CD4-positive, CD25-positive, alpha-beta regulatory T cell (primary cell): ENCODE measurements around the gene CCSER2. TPM values are rescaled to one million over a fixed set of nuclear protein-coding genes. Genes with fewer than 3 reads are reported as not detected.

Source experiments
- ATAC-seq, 2 donors: fragments of 150-1000 bp; cut with Tn5 transposase; one replicate each; pipeline ENCODE4 v1.10.0; 2021; ENCODE audit warnings: low read depth in 2 of 2, moderate number of reproducible peaks in 2 of 2, moderate library complexity in 1 of 2
- DNase-seq, 3 donors: peaks; one replicate each; pipeline versions ENCODE4 v3.0.0 to v3.0.0-alpha.2; 2012 to 2022; ENCODE audit warnings: mixed read lengths in 1 of 3
- H3K27ac ChIP-seq: one replicate; pipeline ENCODE4 v1.7.0; 2013; ENCODE audit warnings: mild to moderate bottlenecking, low read length; ENCODE audit not compliant: insufficient read depth, poor library complexity, severe bottlenecking
- H3K27me3 ChIP-seq: one replicate; pipeline ENCODE4 v1.7.0; 2013; ENCODE audit warnings: low read length; ENCODE audit not compliant: control insufficient read depth, insufficient read depth
- H3K36me3 ChIP-seq: one replicate; pipeline ENCODE4 v1.7.0; 2013; ENCODE audit warnings: mild to moderate bottlenecking, low read length, moderate library complexity; ENCODE audit not compliant: control insufficient read depth, insufficient read depth
- H3K4me1 ChIP-seq: 2 replicates; pipeline ENCODE4 v1.7.0; 2013; ENCODE audit warnings: mild to moderate bottlenecking, low read length; ENCODE audit not compliant: insufficient read depth, control insufficient read depth, poor library complexity, severe bottlenecking
- H3K4me3 ChIP-seq: one replicate; pipeline ENCODE4 v1.7.0; 2013; ENCODE audit warnings: low read depth, mild to moderate bottlenecking, low read length, moderate library complexity
- H3K9me3 ChIP-seq, 2 experiments: 1 replicate in 1 of 2; 2 replicates in 1 of 2; pipeline ENCODE4 v1.7.0; 2013; ENCODE audit warnings: low read length in 2 of 2, mild to moderate bottlenecking in 1 of 2, moderate library complexity in 1 of 2; ENCODE audit not compliant: control insufficient read depth in 2 of 2
- H3K27ac Mint-ChIP-seq, 3 donors: one replicate each; pipeline ENCODE4 v1.8.0; 2020 to 2022; ENCODE audit warnings: mild to moderate bottlenecking in 3 of 3, mixed read lengths in 3 of 3, moderate library complexity in 2 of 3
- H3K27me3 Mint-ChIP-seq: one replicate; pipeline ENCODE4 v1.8.0; 2022; ENCODE audit warnings: mild to moderate bottlenecking, mixed read lengths
- H3K36me3 Mint-ChIP-seq: one replicate; pipeline ENCODE4 v1.8.0; 2020; ENCODE audit warnings: mixed read lengths
- H3K4me1 Mint-ChIP-seq, 4 donors: one replicate each; pipeline ENCODE4 v1.8.0; 2020 to 2022; ENCODE audit warnings: mixed read lengths in 4 of 4, mild to moderate bottlenecking in 1 of 4
- H3K4me3 Mint-ChIP-seq, 4 donors: one replicate each; pipeline ENCODE4 v1.8.0; 2020 to 2022; ENCODE audit warnings: mild to moderate bottlenecking in 4 of 4, mixed read lengths in 4 of 4, moderate library complexity in 3 of 4
- H3K9me3 Mint-ChIP-seq, 7 donors: one replicate each; pipeline ENCODE4 v1.8.0; 2020 to 2022; ENCODE audit warnings: mixed read lengths in 7 of 7, mild to moderate bottlenecking in 3 of 7, moderate library complexity in 2 of 7
- polyA plus RNA-seq, 4 donors: library from polyadenylated mRNA; unstranded; fragments of 300-500 nt; fragmentation: Illumina TruSeq; gene quantifications; one replicate each; pipeline ENCODE4 v1.2.3, GENCODE V29; 2021
- total RNA-seq: library from RNA; stranded (reverse); gene quantifications from one replicate; pipeline ENCODE4 v1.2.3, GENCODE V29; 2022

Gene CCSER2
- total and polyA plus RNA-seq, 5 donors from 2014 or later: 45.7 to 110 (median 73.8) TPM

DNA sequence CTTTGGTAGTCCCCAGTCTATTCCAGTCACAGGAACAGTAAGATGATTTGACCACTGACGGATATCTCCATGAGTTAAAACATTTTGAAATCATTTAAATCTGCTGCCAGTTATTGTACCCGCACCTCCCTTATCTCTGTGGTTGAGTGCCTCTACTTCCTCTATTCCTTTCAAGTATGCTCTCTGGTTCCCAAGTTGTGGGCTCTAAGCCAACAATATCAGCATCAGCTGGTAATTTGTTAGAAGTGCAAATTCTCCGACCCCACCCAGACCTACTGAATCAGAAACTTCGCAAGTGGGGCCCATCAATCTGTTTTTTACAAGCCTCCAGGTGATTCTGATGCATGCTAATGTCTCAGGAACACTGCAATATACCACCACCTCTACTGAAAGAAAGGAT, 235.5 kb downstream of the CCSER2 start:
- H3K36me3 Mint-ChIP-seq: no peaks in the 10 kb centered on the region
- Histone ChIP-seq H3K27ac (no peak overlapping the region), H3K4me3 (no peak overlapping the region), H3K36me3 (no peaks in the 10 kb centered on the region), H3K4me1 (no peaks in the 10 kb centered on the region), H3K27me3 (peaks cover 2% of the 10 kb centered on the region), H3K9me3 (no peaks in the 10 kb centered on the region)
- H3K4me3 Mint-ChIP-seq: no peak overlapping the region
- no peaks in the 10 kb centered on the region for H3K4me1 Mint-ChIP-seq
- no peak for DNase-seq
- no peak overlapping the region for H3K27ac Mint-ChIP-seq
- H3K9me3 Mint-ChIP-seq: peaks cover 0 to 2% (median 0%) of the 10 kb centered on the region in 7 donors
- ATAC-seq: no peak
- peaks cover 34% of the 10 kb centered on the region for H3K27me3 Mint-ChIP-seq

DNA sequence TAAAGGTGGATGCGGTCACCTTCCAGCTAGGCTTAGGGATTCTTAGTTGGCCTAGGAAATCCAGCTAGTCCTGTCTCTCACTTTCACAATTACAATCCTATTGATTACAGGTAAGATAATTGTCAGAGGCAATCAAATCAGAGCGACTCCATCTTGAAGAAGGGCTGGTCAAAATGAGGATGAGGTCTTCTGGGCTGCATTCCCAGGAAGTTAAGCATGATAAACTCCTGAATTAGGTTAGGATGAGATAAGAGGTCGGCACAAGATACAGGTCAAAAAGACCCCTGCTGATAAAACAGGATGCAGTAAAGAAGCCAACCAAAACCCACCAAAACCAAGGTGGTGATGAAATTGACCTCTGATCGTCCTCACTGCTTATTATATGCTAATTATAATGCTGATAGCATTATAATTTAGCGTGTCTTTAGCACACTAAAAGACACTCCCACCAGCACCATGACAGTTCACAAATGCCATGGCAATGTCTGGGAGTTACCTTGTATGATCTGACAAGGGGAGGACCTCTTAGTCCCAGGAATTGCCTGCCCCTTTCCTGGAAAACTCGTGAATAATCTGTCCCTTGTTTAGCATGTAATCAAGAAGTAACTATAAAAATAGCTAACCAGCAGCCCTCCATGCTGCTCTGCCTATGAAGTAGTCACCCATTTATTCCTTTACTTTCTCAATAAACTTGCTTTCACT, 237.6 kb downstream of the CCSER2 start:
- Histone ChIP-seq H3K36me3 (no peaks in the 10 kb centered on the region), H3K4me3 (no peak overlapping the region), H3K27ac (no peak overlapping the region), H3K4me1 (no peaks in the 10 kb centered on the region), H3K9me3 (no peaks in the 10 kb centered on the region), H3K27me3 (peaks cover 4% of the 10 kb centered on the region)
- ATAC-seq: no peak
- no peaks in the 10 kb centered on the region for H3K4me1 Mint-ChIP-seq
- H3K9me3 Mint-ChIP-seq: peaks cover 0 to 2% (median 0%) of the 10 kb centered on the region in 7 donors
- no peaks in the 10 kb centered on the region for H3K36me3 Mint-ChIP-seq
- no peak overlapping the region for H3K4me3 Mint-ChIP-seq
- peaks cover 23% of the 10 kb centered on the region for H3K27me3 Mint-ChIP-seq
- no peak overlapping the region for H3K27ac Mint-ChIP-seq
- DNase-seq: no peak

DNA sequence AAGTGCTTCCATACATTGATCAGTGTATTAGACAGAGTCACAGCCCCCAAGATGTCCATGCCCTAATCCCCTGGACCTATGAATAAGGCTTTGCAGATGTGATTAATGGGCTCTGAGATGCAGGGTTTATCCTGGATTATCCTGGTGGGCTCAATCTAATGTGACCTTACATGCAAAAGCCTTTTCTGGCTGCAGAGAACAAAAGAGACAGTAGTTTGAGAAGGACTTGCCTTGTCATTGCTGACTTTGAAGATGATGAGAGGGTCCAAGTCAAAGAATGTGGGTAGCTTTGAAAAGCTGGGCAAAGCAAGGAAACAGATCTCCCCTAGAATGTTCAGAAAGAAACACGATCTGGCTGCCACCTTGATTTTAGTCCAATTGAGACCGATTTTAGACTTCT, 238.7 kb downstream of the CCSER2 start:
- Histone ChIP-seq H3K9me3 (no peaks in the 10 kb centered on the region), H3K36me3 (no peaks in the 10 kb centered on the region), H3K4me3 (no peak overlapping the region), H3K27me3 (peaks cover 4% of the 10 kb centered on the region), H3K27ac (no peak overlapping the region), H3K4me1 (no peaks in the 10 kb centered on the region)
- Mint-ChIP-seq H3K36me3 (no peaks in the 10 kb centered on the region), H3K4me3 (no peak overlapping the region), H3K27me3 (peaks cover 23% of the 10 kb centered on the region), H3K4me1 (no peaks in the 10 kb centered on the region), H3K9me3 (peaks cover 0 to 2% (median 0%) of the 10 kb centered on the region in 7 donors), H3K27ac (no peak overlapping the region)
- no peak for DNase-seq
- ATAC-seq: no peak

Other genes with a start within 250 kb of the CCSER2 start
- gene GHITM, start 189.1 kb upstream of the CCSER2 start, total RNA-seq: 77.9 TPM
- gene GHITM, start 189.1 kb upstream of the CCSER2 start, polyA plus RNA-seq: 100 to 1,000 TPM; 273 to 303 (median 288) TPM
- gene GPR15LG, start 154.8 kb upstream of the CCSER2 start, total RNA-seq: not detected
- gene GPR15LG, start 154.8 kb upstream of the CCSER2 start, polyA plus RNA-seq: not detected
- gene CDHR1, start 134.1 kb upstream of the CCSER2 start, total RNA-seq: 0.25 TPM
- under 1 TPM in 1 of 4 donors, not detected in 3; 0.28 TPM for gene CDHR1, start 134.1 kb upstream of the CCSER2 start, polyA plus RNA-seq
- not detected for gene LRIT2, start 103.0 kb upstream of the CCSER2 start, total RNA-seq
- gene LRIT2, start 103.0 kb upstream of the CCSER2 start, polyA plus RNA-seq: not detected
- not detected for gene LRIT1, start 87.0 kb upstream of the CCSER2 start, total RNA-seq
- not detected for gene LRIT1, start 87.0 kb upstream of the CCSER2 start, polyA plus RNA-seq
- gene RGR, start 83.5 kb upstream of the CCSER2 start, total RNA-seq: not detected
- gene RGR, start 83.5 kb upstream of the CCSER2 start, polyA plus RNA-seq: not detected